K562 (cell line): ENCODE measurements around the gene DENND1A. TPM values are rescaled to one million over a fixed set of nuclear protein-coding genes. Genes with fewer than 3 reads are reported as not detected.
A peak's percentile ranks its signal among the peaks of the same experiment; 100 is the strongest.

Source experiments
- ATAC-seq: fragments of 200-7000 bp; cut with Tn5 transposase; 3 replicates; pipeline ENCODE4 v1.9.1; 2020; ENCODE audit warnings: moderate library complexity
- BruUV-seq: library from RNA; stranded (reverse); fragments of 400-500 nt; replicated peaks from 2 replicates; lab custom pipeline; 2021; lab: Mats Ljungman, UMichigan
- CTCF ChIA-PET: fragments of 300-600 bp; formaldehyde crosslinking; extraction: SDS; loops from one replicate; lab custom pipeline; 2021; ENCODE audit warnings: low intra/inter-chr PET ratio; lab: Yijun Ruan, JAX
- POLR2A ChIA-PET: fragments of 300-600, 350-650 bp; sonication (Branson Sonifier 250); formaldehyde crosslinking; extraction: SDS; loops from one replicate; lab custom pipeline; 2021; ENCODE audit warnings: antibody characterized with exemption, inconsistent platforms; lab: Yijun Ruan, JAX
- DNase-seq, 4 experiments: peaks; one replicate each; pipeline versions ENCODE4 v3.0.0 to v3.0.0-alpha.2; 2011 to 2018; ENCODE audit warnings: low spot score in 3 of 4, mixed read lengths in 3 of 4; ENCODE audit errors: extremely low read depth in 1 of 4
- FAIRE-seq: peaks from 2 replicates; lab custom pipeline; 2011; peaks lifted over from hg19 to GRCh38; lab: Jason Lieb, UNC
- H2AFZ ChIP-seq: 2 replicates; pipeline ENCODE4 v1.6.0; 2011; ENCODE audit warnings: low read depth, low read length, control low read depth, inconsistent platforms
- H3K27ac ChIP-seq: fragments of 200-600 bp; 3 replicates; pipeline ENCODE4 v1.8.0; 2011; ENCODE audit warnings: low read depth, mild to moderate bottlenecking, control low read depth, inconsistent platforms, low read length, moderate library complexity, mixed read lengths; ENCODE audit errors: extremely low read depth
- H3K27me3 ChIP-seq, 2 experiments: fragments of 300-600 bp in 1 of 2; 2 replicates in 1 of 2; 3 replicates in 1 of 2; pipeline versions ENCODE4 v1.6.0 to v1.8.0; 2011; ENCODE audit warnings: inconsistent platforms in 2 of 2, low read length in 2 of 2, mild to moderate bottlenecking in 1 of 2, mixed read lengths in 1 of 2, moderate library complexity in 1 of 2; ENCODE audit not compliant: control insufficient read depth in 2 of 2, insufficient read depth in 2 of 2
- H3K36me3 ChIP-seq: fragments of 300-600 bp; 3 replicates; pipeline ENCODE4 v1.8.0; 2011; ENCODE audit warnings: mild to moderate bottlenecking, low read length, inconsistent platforms; ENCODE audit not compliant: control insufficient read depth, insufficient read depth
- H3K4me1 ChIP-seq, 2 experiments: fragments of 200-600 bp in 1 of 2; replicated peaks in 1 of 2; 2 replicates in 1 of 2; 3 replicates in 1 of 2; pipeline versions ENCODE4 v1.5.1 to v1.8.0; 2011; ENCODE audit warnings: inconsistent platforms in 2 of 2, low read length in 2 of 2, mild to moderate bottlenecking in 1 of 2, mixed read lengths in 1 of 2, moderate library complexity in 1 of 2; ENCODE audit not compliant: control insufficient read depth in 2 of 2, insufficient read depth in 2 of 2
- H3K4me2 ChIP-seq: 2 replicates; pipeline ENCODE4 v1.6.1; 2011; ENCODE audit warnings: low read length, control low read depth, inconsistent platforms, mixed read lengths; ENCODE audit not compliant: insufficient read depth
- H3K4me3 ChIP-seq: fragments of 200-600 bp; sonication (generic), shearing (Covaris generic); 2 replicates; pipeline ENCODE4 v1.5.1; 2016; ENCODE audit warnings: control low read depth, inconsistent platforms
- H3K79me2 ChIP-seq: fragments of 200-600 bp; 3 replicates; pipeline ENCODE4 v1.8.0; 2011; ENCODE audit warnings: low read length, inconsistent platforms; ENCODE audit not compliant: control insufficient read depth, insufficient read depth
- H3K9ac ChIP-seq, 2 experiments: 2 replicates each; pipeline versions ENCODE4 v1.6.0 to v1.6.1; 2011; ENCODE audit warnings: low read depth in 2 of 2, low read length in 2 of 2, control low read depth in 1 of 2, inconsistent platforms in 1 of 2, mild to moderate bottlenecking in 1 of 2, mixed read lengths in 1 of 2; ENCODE audit not compliant: insufficient read depth in 1 of 2
- H3K9me1 ChIP-seq: one replicate; pipeline ENCODE4 v1.6.0; 2011; ENCODE audit warnings: inconsistent platforms, mild to moderate bottlenecking, low read length, moderate library complexity; ENCODE audit not compliant: control insufficient read depth, insufficient read depth
- H3K9me3 ChIP-seq: replicated peaks from 2 replicates; pipeline ENCODE4 v1.5.1; 2011; ENCODE audit warnings: low read depth, low read length, inconsistent platforms; ENCODE audit not compliant: control insufficient read depth, insufficient read depth
- H4K20me1 ChIP-seq: replicated peaks from 2 replicates; pipeline ENCODE4 v1.6.1; 2011; ENCODE audit warnings: low read length, inconsistent platforms, mixed read lengths; ENCODE audit not compliant: control insufficient read depth, insufficient read depth
- DNMT1 ChIP-seq: fragments of 450-650 bp; IDR thresholded peaks from 2 replicates; pipeline ENCODE4 v1.6.1; 2016; ENCODE audit warnings: antibody characterized with exemption, mild to moderate bottlenecking
- EGR1 ChIP-seq: fragments of 450-650 bp; conservative IDR thresholded peaks from 2 replicates; pipeline ENCODE4 v1.6.1; 2017; ENCODE audit warnings: mild to moderate bottlenecking
- FOXP4 ChIP-seq: sonication (generic); formaldehyde crosslinking; IDR thresholded peaks from 2 replicates; pipeline ENCODE4 v1.8.0; 2022; ENCODE audit warnings: mild to moderate bottlenecking, missing genetic modification reagents, borderline replicate concordance
- MITF ChIP-seq: IDR thresholded peaks from 2 replicates; pipeline ENCODE4 v1.6.1; 2014; ENCODE audit warnings: antibody characterized with exemption
- RCOR1 ChIP-seq, 2 experiments: IDR thresholded peaks; 2 replicates each; pipeline ENCODE4 v1.6.1; 2012; ENCODE audit warnings: low read depth in 2 of 2, low read length in 2 of 2, borderline replicate concordance in 1 of 2, improper control_type of control experiment in 1 of 2
- SAFB2 ChIP-seq: fragments of 200-400 bp; formaldehyde crosslinking; IDR thresholded peaks from 2 replicates; pipeline ENCODE4 v1.6.1; 2018; ENCODE audit warnings: borderline replicate concordance, low read length, low read depth, moderate library complexity; ENCODE audit not compliant: severe bottlenecking
- ZFPM2 ChIP-seq: fragments of 250-450 bp; sonication (Bioruptor Pico); IDR thresholded peaks from 2 replicates; pipeline ENCODE4 v1.5.1; 2022; ENCODE audit warnings: mild to moderate bottlenecking
- ZNF134 ChIP-seq: fragments of 250-450 bp; sonication (Bioruptor Pico); conservative IDR thresholded peaks from 2 replicates; pipeline ENCODE4 v1.4.0; 2020
- ZNF184 ChIP-seq: sonication (generic); formaldehyde crosslinking; IDR thresholded peaks from 2 replicates; pipeline ENCODE4 v1.5.0; 2020; ENCODE audit warnings: missing genetic modification reagents
- ZNF232 ChIP-seq: sonication (generic); formaldehyde crosslinking; IDR thresholded peaks from 2 replicates; pipeline ENCODE4 v1.8.0; 2022; ENCODE audit warnings: mild to moderate bottlenecking, missing genetic modification reagents
- WGBS: fragments of 100-300 bp; shearing (Covaris generic); methylation state at CpG from one replicate; pipeline ENCODE4 v1.1.6; 2016; ENCODE audit warnings: low coverage, mixed read lengths; ENCODE audit not compliant: insufficient coverage; ENCODE audit errors: missing lambda C conversion rate; 5-methylcytosine and 5-hydroxymethylcytosine counted together
- in situ Hi-C: fragments of 300-500 bp; cut with MboI; formaldehyde crosslinking; loops from 4 replicates; pipeline ENCODE4 v1.15.0; 2018; ENCODE audit warnings: inconsistent platforms, mixed read lengths
- intact Hi-C: fragments of 100-400 bp; cut with micrococcal nuclease; formaldehyde crosslinking; loops from 2 replicates; pipeline ENCODE4 v1.14.2; 2022
- polyA plus RNA-seq, 8 experiments: library from polyadenylated mRNA; depleted of rRNA in 4 of 8; stranded (reverse) in 5 of 8; unstranded in 3 of 8; fragments of >200 nt; fragmentation: Nextera tagmentation in 2 of 8; fragmentation: Illumina TruSeq in 1 of 8; extraction: Ambion mirVana in 2 of 8; extraction: Trizol in 1 of 8; gene quantifications; 2 replicates each; pipeline versions ENCODE4 v1.2.1 to v1.2.3, GENCODE V29; 2011 to 2014; ENCODE audit warnings: inconsistent platforms in 1 of 8, missing spikeins in 1 of 8
- total RNA-seq, 7 experiments: library from RNA; depleted of rRNA in 6 of 7; stranded (reverse); fragments of >200 nt in 6 of 7; fragmentation: Illumina TruSeq in 2 of 7; extraction: Trizol in 2 of 7; gene quantifications; 2 replicates each; pipeline versions ENCODE4 v1.2.1 to v1.2.3, GENCODE V29; 2011 to 2021; ENCODE audit warnings: low replicate concordance in 1 of 7

DENND1A gene
- total and polyA plus RNA-seq, 9 of the 15 experiments (the other 6 are each of a cell fraction or from before 2014, with no cell fraction given): 7.6 to 29.5 (median 15.7) TPM

- peak; percentile 52 for TF ChIP-seq EGR1
These were observed 483.8 kb downstream of the DENND1A start (continued) for GRCh38 chr9:123445981-123446610.

GRCh38 chr9:123445116-123445515 is 484.8 kb downstream of the DENND1A start:
- FAIRE-seq: no peak
- Histone ChIP-seq H3K27ac (no peak overlapping the region), H3K4me1 (peaks cover 4 to 9% of the 10 kb centered on the region in 2 experiments; a peak in 4 of 5 replicates), H3K9ac (0 out of 4 replicates have a peak overlapping the region, but pooled peaks of 1 of the 2 experiments have one; percentile 13), H3K4me3 (no peak overlapping the region), H2AFZ (no peak overlapping the region), H3K9me3 (no peaks in the 10 kb centered on the region), H3K27me3 (no peaks in the 10 kb centered on the region), H3K9me1 (no peaks in the 10 kb centered on the region), H3K36me3 (no peaks in the 10 kb centered on the region), H3K79me2 (no peaks in the 10 kb centered on the region), H3K4me2 (no peak overlapping the region), H4K20me1 (peaks cover 3% of the 10 kb centered on the region; the same call in 1 of the 2 replicates)
- in situ Hi-C loops: no loop called here
- TF ChIP-seq DNMT1 (no peak), ZFPM2 (CRISPR knock-in tag) (no peak), RCOR1 (IDR thresholded peaks at IDR 0.05; ENCODE audit: borderline replicate concordance in 1 of 2, low read depth in 2 of 2, low read length in 2 of 2) (no peak), ZNF232 (no peak), FOXP4 (CRISPR knock-in tag) (no peak), ZNF134 (CRISPR knock-in tag) (no peak), ZNF184 (no peak), SAFB2 (no peak), MITF (no peak)
- no peak for DNase-seq
- POLR2A ChIA-PET: interaction anchor here (0.6 to 0.8 kb wide), 2 partner anchors 74 to 146 kb away, joined by 3 read pairs; no protein-coding TSS in a partner anchor
- BruUV-seq: no TSS peak
- 89% methylated on average over 7 of the region's 7 CpGs for WGBS
- intact Hi-C loops: no loop called here
- ATAC-seq: peak; percentile 29; the same call in 2 of the 3 replicates
- CTCF ChIA-PET: no interaction called here
